GM12865 (cell line): Measurements from ENCODE around the gene GK.

Experiments used
- DNase-seq: peaks from one replicate; pipeline ENCODE4 v3.0.0; 2010; ENCODE audit warnings: low read depth
- H3K4me3 ChIP-seq: 2 replicates; pipeline ENCODE4 v1.5.1; 2011; ENCODE audit warnings: mild to moderate bottlenecking, low read depth, low read length, control low read depth
- TF ChIP-seq, protein P1 (sequence below): IDR thresholded peaks from 2 replicates; pipeline ENCODE4 v1.5.1; 2011; ENCODE audit warnings: low read length, control low read depth, low read depth, inconsistent platforms; ENCODE audit not compliant: insufficient read depth; ENCODE audit errors: missing control alignments

Gene GK

DNA sequence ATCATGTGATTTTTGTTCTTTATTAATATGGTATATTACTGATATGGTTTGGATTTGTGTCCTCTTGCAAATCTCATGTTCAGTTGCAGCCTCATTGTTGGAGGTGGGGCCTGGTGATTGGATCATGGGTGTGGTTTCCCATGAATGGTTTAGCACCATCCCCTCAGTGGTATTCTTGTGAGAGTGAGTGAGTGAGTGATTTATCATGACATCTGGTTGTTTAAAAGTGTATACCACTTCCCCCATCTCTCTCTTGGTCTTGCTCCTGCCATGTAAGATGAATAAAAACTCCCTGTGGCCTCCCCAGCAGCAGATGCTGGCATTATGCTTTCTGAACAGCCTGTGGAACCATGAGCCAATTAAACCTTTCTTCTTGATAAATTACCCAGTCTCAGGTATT lies 124.4 kb downstream of the GK start:
- TF ChIP-seq, protein P1, sequence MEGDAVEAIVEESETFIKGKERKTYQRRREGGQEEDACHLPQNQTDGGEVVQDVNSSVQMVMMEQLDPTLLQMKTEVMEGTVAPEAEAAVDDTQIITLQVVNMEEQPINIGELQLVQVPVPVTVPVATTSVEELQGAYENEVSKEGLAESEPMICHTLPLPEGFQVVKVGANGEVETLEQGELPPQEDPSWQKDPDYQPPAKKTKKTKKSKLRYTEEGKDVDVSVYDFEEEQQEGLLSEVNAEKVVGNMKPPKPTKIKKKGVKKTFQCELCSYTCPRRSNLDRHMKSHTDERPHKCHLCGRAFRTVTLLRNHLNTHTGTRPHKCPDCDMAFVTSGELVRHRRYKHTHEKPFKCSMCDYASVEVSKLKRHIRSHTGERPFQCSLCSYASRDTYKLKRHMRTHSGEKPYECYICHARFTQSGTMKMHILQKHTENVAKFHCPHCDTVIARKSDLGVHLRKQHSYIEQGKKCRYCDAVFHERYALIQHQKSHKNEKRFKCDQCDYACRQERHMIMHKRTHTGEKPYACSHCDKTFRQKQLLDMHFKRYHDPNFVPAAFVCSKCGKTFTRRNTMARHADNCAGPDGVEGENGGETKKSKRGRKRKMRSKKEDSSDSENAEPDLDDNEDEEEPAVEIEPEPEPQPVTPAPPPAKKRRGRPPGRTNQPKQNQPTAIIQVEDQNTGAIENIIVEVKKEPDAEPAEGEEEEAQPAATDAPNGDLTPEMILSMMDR, result no peak
- DNase-seq, result no peak
- H3K4me3 ChIP-seq, result no peak overlapping the region

- no peak for DNase-seq
- H3K4me3 ChIP-seq, result no peak overlapping the region
- TF ChIP-seq, protein P1, result no peak
Observed at GRCh38 chrX:30779453-30780030, 126.3 kb downstream of the GK start.
